NCI-H524 treated with DMSO at 0.1 percent for 48 hours (cell line): ENCODE data around the gene RDH11.
"Not testable (repeated sequence)": the region's sequence is repeated elsewhere in the genome, so short reads cannot be mapped to it uniquely, and the experiment has no call there.

ENCODE experiments used
- DNase-seq: peaks from one replicate; lab custom pipeline; 2025; lab: John Stamatoyannopoulos, UW

RDH11 gene

GRCh38 chr14:67695394-67695949 lies at the start of gene RDH11:
RDH11 (minus strand) TSS chr14:67695764; CDS start chr14:67695703, 61 bp downstream.
- peak; percentile 93 for DNase-seq

GRCh38 chr14:67744046-67744445 lies 48.5 kb upstream of the RDH11 start:
- no peak for DNase-seq

- no peak for DNase-seq
Measured at GRCh38 chr14:67738740-67739504, 43.4 kb upstream of the RDH11 start.

GRCh38 chr14:67736771-67737170 lies 41.2 kb upstream of the RDH11 start:
- no peak for DNase-seq

GRCh38 chr14:67735336-67736147 lies 40.0 kb upstream of the RDH11 start:
- DNase-seq, result no peak

GRCh38 chr14:67734675-67735074 lies 39.1 kb upstream of the RDH11 start:
- no peak for DNase-seq

GRCh38 chr14:67733616-67734015 lies 38.1 kb upstream of the RDH11 start:
- DNase-seq, result no peak

- no peak for DNase-seq
Measured at GRCh38 chr14:67729072-67729885, 33.7 kb upstream of the RDH11 start.

GRCh38 chr14:67728258-67728657 lies 32.7 kb upstream of the RDH11 start:
- no peak for DNase-seq

GRCh38 chr14:67727361-67727760 lies 31.8 kb upstream of the RDH11 start:
- no peak for DNase-seq

- DNase-seq, result no peak
Measured at GRCh38 chr14:67725171-67725570, 29.6 kb upstream of the RDH11 start.

- DNase-seq, result peak; percentile 17
Measured at GRCh38 chr14:67722293-67722692, 26.7 kb upstream of the RDH11 start.

GRCh38 chr14:67721875-67722274 lies 26.3 kb upstream of the RDH11 start:
- DNase-seq, result no peak

- no peak for DNase-seq
Measured at GRCh38 chr14:67719866-67720265, 24.3 kb upstream of the RDH11 start.

GRCh38 chr14:67719385-67719784 lies 23.8 kb upstream of the RDH11 start:
- not testable (repeated sequence) for DNase-seq

GRCh38 chr14:67718265-67718664 lies 22.7 kb upstream of the RDH11 start:
- no peak for DNase-seq

GRCh38 chr14:67717048-67717447 lies 21.5 kb upstream of the RDH11 start:
- DNase-seq, result no peak

- no peak for DNase-seq
Measured at GRCh38 chr14:67710209-67710608, 14.6 kb upstream of the RDH11 start.

- DNase-seq, result not testable (repeated sequence)
Measured at GRCh38 chr14:67709796-67710195, 14.2 kb upstream of the RDH11 start.

- not testable (repeated sequence) for DNase-seq
Measured at GRCh38 chr14:67709346-67709745, 13.8 kb upstream of the RDH11 start.

- no peak for DNase-seq
Measured at GRCh38 chr14:67705211-67705610, 9.6 kb upstream of the RDH11 start.

- peak; percentile 47 for DNase-seq
Measured at GRCh38 chr14:67704484-67705089, 9.0 kb upstream of the RDH11 start.
